Measurements from ENCODE around the gene TDRD12. TPM values are rescaled to one million over a fixed set of nuclear protein-coding genes. Genes with fewer than 3 reads are reported as not detected.

TDRD12 gene
- total and polyA plus RNA-seq, 11 donors, result 0.06 to 0.63 (median 0.23) TPM; not detected in 5

DNA sequence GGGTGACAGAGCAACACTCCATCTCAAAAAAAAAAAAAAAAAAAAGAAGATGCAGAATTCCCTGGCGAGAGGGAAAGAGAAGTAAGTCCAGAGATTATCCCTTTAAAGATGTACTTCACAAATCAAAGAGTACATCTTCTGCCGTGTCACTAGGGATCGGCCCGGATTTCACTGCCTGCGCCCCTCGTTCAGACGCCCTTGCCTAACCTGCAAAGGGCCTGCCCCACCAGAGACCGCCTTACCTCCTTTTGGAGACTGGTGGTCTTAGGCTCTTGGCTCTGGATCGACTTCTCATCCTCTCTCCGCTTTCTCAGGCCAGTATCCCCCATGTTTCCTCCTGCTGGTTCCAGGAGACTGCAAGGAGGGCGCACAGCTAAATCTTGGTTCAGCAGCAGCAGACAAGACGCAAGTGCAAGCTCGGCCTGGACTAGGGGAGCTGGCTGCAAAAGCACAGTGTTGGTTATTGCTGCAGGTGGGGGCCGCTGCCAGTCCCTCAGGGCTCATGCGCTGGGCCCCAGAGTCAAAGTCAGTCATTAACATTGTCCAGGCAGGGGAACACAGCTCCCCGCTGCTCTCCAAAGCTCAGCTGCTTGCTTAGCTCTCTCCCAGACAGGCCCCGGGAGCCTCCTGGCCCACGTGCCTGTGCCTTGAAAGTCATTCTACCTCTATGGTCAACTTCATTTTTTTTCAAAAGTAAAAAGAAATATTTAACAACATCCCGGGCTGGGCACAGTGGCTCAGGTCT lies 148.8 kb downstream of the TDRD12 start:
- DNase-seq, result no peak
- no peaks in the 10 kb centered on the region for H3K36me3 ChIP-seq
- no peak overlapping the region for H3K4me3 ChIP-seq
- WGBS, 4 donors, result 83 to 88% (median 86%) methylated on average over 16 to 19 of the region's 19 CpGs
- no peaks in the 10 kb centered on the region for H3K27me3 ChIP-seq
- intact Hi-C loops (cut with DNase I), result no loop called here
- H3K27ac ChIP-seq, result no peak overlapping the region
- no peaks in the 10 kb centered on the region for H3K4me1 ChIP-seq
- no peaks in the 10 kb centered on the region for H3K9me3 ChIP-seq
- TF ChIP-seq POLR2A (IDR thresholded peaks at IDR 0.05), result no peak
- TF ChIP-seq CTCF (IDR thresholded peaks at IDR 0.05), result no peak
- ATAC-seq, result no peak

DNA sequence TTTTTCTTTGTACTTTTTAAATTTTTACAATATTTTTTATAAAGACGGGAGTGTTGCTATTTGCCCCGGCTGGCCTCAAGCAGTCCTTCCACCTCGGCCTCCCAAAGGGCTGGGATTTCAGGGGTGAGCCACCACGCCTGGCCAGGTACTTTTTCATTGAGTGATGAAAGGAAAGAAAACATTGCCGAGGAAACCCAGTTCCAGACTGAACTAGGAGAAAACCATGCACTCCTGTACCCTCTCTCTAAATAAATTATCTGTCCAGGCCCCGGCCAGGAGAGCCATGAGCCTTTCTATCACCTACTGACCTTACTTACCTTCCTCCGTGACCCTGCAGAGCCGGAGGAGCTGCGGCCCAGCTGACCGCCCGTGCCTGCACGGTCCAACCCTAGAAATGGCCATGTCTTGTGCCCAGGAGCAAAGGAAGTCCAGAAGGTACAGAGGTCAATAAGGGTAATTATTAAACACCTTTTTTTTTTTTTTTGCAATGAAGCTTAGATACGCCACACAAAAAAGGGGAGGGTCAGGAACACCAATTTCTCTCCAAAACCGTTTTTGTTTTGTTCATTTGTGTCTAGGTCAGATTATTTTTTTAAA lies 149.9 kb downstream of the TDRD12 start, which contains the start of gene SLC7A9:
TSS of gene SLC7A9 (minus strand) at position 399 of the 597 bp plus-strand sequence. CDS start 1,233 bp downstream, outside the sequence.
- Histone ChIP-seq H3K4me3 (no peak within 1 kb of the TSS), H3K27ac (no peak within 1 kb of the TSS), H3K27me3 (no peaks in the 10 kb centered on the region), H3K4me1 (no peaks in the 10 kb centered on the region), H3K36me3 (no peaks in the 10 kb centered on the region), H3K9me3 (no peaks in the 10 kb centered on the region)
- WGBS, 4 donors, result 82 to 89% (median 83%) methylated on average over 14 of the region's 14 CpGs
- ATAC-seq (no peak), DNase-seq (no peak)
- intact Hi-C loops (cut with DNase I), result no loop called here
- TF ChIP-seq POLR2A (IDR thresholded peaks at IDR 0.05), result no peak
- no peak for TF ChIP-seq CTCF (IDR thresholded peaks at IDR 0.05)

GRCh38 chr19:32869966-32870573 lies 150.5 kb downstream of the TDRD12 start:
- no peak for ATAC-seq
- H3K27me3 ChIP-seq, result no peaks in the 10 kb centered on the region
- no peaks in the 10 kb centered on the region for H3K4me1 ChIP-seq
- H3K36me3 ChIP-seq, result no peaks in the 10 kb centered on the region
- TF ChIP-seq CTCF (IDR thresholded peaks at IDR 0.05), result no peak
- TF ChIP-seq POLR2A (IDR thresholded peaks at IDR 0.05), result no peak
- DNase-seq, result no peak
- no peak overlapping the region for H3K27ac ChIP-seq
- no peak overlapping the region for H3K4me3 ChIP-seq
- intact Hi-C loops (cut with DNase I), result no loop called here
- WGBS, 4 donors, result 60 to 65% (median 63%) methylated on average over 13 to 18 of the region's 18 CpGs
- no peaks in the 10 kb centered on the region for H3K9me3 ChIP-seq

DNA sequence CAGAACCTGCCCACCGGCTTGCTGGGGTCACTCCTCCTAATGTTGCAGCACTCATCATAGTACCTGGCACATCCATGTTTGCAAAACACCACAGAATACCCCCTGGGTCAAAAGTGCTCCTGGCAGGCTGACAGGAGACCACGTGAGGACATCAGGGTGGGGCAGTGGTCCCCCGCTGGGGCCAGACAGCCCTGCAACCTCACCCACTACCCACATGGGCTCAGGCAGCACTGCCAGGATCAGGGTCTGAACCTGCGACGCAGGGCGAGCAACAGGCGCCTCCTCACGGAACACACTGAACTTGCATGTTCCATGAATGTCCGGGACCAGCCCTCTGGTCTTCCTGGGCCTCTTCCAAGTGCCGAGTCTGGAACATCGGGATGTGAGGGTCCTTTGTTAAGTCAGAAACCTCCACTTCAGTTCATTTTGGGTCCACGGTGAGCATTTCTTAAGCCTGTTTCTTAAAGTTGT lies 151.4 kb downstream of the TDRD12 start:
- TF ChIP-seq CTCF (IDR thresholded peaks at IDR 0.05) (no peak), POLR2A (IDR thresholded peaks at IDR 0.05) (no peak)
- DNase-seq (no peak), ATAC-seq (no peak)
- Histone ChIP-seq H3K9me3 (no peaks in the 10 kb centered on the region), H3K4me1 (no peaks in the 10 kb centered on the region), H3K4me3 (no peak overlapping the region), H3K27me3 (no peaks in the 10 kb centered on the region), H3K36me3 (no peaks in the 10 kb centered on the region), H3K27ac (no peak overlapping the region)
- intact Hi-C loops (cut with DNase I), result no loop called here
- 73 to 85% (median 76%) methylated on average over 7 to 12 of the region's 12 CpGs for WGBS, 4 donors

All from heart left ventricle (tissue), 16 donors.